Stimulated activated CD4-positive, alpha-beta T cell treated with anti-CD3 and anti-CD28 coated beads, Interleukin-2, amount 100 ng/mL, for 4 hours (primary cell): ENCODE measurements around the gene ZYX.
"Not testable (repeated sequence)": the region's sequence is repeated elsewhere in the genome, so short reads cannot be mapped to it uniquely, and the experiment has no call there.

Experiments
- DNase-seq: peaks from one replicate; pipeline ENCODE4 v3.0.0-alpha.2; 2020; ENCODE audit warnings: low read depth

The ZYX gene

DNA sequence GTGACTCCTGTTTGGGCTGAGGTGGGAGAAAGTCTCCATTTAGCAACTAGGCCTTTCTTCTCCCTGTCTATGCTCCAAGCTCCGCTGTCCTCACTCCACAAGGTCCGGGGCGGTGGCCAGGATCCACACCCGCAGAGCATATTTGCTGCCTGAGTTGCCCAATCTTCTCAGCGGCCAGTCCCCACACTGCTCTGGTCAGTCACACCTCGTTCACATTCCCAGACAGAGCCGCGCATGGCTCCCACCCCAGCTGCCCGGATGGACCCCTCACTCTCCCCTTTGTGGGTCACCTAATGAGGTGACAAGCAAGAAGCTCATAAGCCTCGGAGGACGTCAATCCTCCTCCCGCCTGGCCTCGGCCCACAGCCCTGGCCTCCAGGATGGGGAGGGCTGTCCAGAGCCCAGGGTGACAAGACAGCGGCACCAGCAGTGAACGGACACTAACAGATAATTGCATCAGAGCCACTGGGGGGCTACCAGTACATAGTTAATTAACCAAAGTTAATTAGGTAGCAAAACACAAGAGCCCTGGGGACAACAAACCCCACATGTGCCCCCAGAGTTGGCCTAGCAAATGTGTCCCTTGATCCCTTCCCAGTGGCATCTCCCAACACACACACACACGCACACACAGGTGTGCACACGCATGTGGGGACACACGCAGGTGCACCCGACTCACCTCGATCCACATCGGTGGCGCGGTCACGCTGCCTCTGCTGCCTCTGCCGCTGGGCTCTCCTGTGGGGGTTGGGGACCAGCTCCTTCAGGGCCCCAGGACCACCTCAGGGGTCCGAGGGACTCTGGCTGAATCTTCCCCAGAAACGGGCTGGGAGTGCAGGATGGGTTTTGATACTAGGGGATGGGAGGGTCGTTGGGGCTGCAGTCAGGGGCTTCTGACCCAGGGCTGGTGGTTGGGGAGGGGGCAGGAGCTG, 15.7 kb downstream of the ZYX start:
- DNase-seq = no peak

- no peak for DNase-seq
Measured at GRCh38 chr7:143397710-143398530, 16.8 kb downstream of the ZYX start.

- DNase-seq = no peak
Measured at GRCh38 chr7:143398616-143399015, 17.5 kb downstream of the ZYX start.

GRCh38 chr7:143399151-143399550, 18.0 kb downstream of the ZYX start:
- no peak for DNase-seq

DNA sequence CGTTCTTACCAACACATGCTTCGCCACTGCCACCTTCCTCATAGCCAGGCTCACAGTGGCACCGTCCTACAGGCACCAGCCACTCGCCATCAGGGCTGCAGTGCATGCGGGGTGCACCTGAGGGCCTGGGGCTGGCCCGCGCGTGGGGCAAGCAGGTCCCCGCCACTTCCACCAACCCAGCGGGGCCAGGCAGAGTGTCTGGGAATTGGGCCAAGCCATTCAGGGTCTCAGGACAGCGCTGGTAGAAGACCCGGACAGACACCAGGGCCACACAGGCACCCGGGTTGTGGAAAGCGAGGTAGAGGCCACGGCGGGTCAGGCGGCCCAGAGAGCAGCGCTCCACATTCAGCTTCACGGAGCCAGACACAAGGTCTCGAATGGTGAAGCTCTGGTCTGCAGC, 18.5 kb downstream of the ZYX start:
- no peak for DNase-seq

DNA sequence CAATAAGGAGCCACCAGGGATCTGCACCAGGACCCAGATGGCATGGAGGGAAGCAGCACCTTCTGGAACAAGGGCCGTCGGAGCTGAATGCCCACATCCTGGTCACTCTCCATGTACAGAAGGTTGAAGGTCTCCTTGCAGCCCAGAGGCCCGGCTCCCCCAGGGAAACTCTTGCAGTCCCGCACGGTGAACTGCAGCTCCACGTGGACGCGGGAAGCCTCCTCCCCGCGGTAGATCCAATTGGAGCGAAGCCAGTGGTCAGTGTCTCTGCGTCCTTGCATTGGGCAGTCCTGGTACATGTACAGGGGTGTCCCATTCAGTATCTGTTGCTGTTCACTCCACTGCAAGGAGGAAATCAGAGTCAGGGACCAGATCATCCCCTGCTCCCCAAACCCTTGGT, 20.1 kb downstream of the ZYX start:
- DNase-seq = no peak

- not testable (repeated sequence) for DNase-seq
Measured at GRCh38 chr7:143402233-143402632, 21.1 kb downstream of the ZYX start.

DNA sequence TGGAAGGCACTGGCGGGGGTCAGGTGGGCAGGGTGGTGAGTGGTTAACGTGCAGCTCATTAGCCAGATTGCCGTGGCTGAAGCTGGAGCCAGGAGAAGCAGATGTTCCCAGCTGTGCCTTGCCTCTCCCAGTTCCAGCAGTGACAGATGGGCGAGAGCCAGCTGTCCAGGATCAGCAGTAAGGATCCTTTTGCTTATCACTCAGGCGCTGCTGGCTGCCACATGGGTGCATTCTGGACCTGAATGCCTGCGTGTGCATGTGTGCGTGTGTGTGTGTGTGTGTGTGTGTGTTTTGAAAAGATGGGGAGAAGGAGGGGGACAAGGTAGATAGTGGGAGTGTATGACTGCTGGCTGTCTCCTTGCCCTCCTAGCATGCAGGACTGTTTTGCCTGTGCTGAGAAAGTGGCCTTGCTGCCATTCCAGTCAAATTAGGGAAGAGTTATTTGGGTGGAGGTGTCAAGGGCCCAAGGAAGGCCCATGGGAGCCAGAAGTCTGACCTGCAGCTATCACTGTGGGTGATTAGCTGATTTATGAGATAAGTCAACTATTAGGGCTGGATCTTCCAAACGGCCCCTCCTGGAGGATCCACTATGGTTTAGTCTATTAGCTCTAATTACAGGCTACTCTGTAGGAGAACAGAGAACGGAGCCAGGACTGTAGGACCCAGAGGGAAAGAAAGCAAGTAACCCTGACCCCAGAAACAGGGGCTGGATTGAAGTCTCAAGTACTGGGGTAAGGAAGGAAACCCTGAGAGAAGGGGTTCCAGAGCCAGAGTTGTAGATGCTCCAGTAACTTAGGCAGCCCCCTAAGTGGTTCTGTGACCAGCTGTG, 24.2 kb downstream of the ZYX start:
- no peak for DNase-seq

GRCh38 chr7:143406002-143406357, 24.8 kb downstream of the ZYX start:
- no peak for DNase-seq

DNA sequence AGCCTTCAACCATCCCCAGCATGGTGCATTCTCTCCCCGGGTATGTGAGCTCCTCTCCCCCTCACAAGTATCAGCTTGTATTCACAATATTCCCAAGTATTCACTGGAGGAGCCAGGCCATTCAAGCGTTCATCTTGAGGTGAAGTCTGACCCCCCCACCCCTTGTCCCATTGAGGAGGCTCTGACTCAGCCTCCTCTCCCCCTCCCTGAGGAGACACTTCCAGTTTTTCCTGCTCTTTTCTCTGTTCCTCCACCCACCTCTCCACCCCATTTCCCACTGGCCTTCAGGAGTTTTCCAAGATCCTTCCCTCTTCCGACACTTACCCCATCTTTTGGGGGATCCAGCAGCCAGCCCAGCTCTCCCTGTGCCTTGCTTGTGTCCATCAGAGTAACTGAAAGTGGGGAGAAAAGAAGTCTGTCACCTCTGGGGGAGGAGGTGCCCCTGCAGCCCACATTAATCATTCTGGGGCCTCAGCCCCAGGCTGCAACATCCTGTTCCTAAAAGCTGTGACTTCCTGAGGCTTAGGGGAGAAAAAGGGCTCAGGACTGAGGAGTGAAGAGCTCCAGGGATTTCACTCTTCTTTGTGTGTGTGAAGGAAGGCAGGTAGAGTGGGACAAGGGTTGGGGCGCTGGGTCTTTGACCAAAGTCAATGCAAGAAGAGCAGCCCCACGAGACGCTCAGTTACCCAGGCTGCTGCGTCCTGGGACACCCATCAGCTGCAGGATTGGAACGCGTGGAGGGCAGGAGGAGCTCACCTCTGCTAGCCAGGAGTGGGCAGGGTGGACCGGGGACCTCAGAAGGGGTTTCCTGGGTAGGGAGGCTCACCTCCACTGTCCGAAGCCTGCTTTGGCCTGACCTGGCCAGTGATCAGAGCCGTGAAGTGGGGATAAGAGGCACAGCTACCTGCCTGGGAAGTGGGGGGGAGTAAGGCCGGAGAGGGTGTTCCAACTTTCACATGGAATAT, 26.4 kb downstream of the ZYX start:
- DNase-seq = no peak

- no peak for DNase-seq
Measured at GRCh38 chr7:143408252-143408685, 27.1 kb downstream of the ZYX start.

- peak; percentile 38 for DNase-seq
Measured at GRCh38 chr7:143408686-143409561, 27.8 kb downstream of the ZYX start, which contains the start of gene EPHA1. Gene EPHA1 (minus strand): TSS chr7:143408856. CDS start chr7:143408805, 51 bp downstream.

DNA sequence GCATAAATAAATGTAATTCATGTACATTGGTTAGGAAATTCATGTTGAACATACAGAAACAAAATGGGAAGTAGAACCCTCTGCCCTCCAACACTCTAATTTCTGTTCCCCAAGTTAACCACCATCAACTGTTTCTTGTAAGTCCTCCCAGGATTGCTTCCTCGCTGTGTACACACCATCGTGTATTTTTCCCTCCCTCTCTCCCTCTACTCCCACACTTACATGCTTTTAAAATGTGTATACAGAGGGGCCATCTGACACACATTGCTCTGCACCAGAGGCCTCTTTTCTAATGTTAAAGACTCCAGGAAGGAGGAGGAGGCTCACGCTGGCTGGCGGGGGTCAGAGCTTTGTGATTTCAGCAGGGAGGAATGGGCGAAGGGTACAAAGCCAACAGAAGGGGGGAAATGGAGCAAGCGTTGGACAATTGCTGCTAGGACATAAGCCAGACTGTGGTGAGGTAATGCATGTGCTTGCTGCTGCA, 29.4 kb downstream of the ZYX start:
- no peak for DNase-seq

- DNase-seq = no peak
Measured at GRCh38 chr7:143411976-143412708, 31.0 kb downstream of the ZYX start.

DNA sequence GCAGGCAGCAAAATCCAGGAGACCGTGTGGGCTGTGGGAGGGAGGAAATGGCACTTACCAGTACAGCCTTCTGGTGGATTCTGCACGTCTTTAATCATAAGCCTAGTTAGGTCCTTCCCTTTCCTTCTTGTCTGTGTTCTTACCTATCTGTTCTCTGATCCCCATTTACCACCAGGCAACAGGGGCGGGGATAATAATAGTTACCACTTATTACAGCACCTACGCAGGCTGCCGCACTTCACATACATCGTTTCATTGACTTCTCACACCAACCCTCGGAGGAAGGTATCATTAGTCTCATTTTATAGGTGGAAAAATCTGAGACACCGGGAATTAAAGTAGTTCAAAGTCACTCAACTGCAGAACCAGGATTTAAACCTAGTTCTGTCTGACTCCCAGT, 32.0 kb downstream of the ZYX start:
- no peak for DNase-seq

- not testable (repeated sequence) for DNase-seq
Measured at GRCh38 chr7:143415209-143415608, 34.1 kb downstream of the ZYX start.

DNA sequence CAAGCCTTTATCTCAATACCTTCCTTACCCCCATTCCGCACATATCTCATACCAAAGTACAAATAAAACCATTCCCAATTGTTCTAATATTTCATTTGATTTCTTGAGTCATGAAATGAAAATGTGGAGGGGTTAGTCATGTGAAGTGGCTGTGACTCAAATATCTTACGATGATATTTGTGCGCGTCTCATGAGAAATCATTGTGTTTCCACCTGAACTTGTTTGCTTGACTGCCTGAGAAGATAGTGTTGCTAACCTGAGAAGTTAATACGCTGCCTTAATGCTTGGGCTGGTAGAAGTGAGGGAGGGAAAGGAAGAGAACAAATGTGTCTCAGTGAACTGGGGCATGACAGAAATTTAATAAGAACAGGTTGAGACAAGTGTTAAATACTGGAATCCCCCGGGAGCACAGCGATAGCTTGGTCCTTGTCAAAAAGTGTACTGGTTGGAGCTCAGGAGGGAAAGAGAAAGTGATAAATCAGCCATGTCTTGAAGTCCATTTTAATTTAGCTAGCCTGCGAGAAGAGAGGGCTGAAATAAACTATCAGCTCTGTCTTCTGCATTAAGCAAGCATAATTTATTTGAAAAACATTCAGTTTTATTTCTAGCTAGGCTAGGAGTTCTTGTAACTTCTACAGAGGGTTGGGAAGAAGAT, 34.7 kb downstream of the ZYX start:
- no peak for DNase-seq

DNA sequence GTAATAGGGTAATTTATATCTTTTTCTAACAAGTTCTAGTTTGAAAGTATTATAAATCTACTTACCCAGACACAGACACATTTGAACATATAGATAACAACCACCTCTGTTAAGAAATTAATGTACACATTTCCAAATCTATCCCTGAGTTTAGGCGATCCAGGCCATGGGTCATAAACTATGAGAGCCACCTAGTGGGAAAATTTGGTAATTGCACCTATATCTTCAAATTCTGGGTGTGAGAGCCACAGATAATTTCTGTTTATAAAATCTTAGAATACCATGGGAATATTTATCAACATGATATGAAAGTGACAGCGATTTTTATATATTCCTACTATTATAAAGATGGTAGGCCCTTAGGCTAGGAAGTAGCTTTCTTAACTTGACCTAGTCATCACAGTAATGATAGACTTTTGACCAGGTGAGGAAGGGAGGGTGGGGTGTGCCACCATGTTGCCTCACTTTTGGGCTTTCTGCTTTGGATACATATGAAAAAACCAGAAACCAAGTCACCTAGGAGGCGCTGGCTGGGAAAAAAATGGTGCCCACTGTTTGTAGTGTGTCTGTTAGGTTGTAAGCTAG, 35.5 kb downstream of the ZYX start:
- DNase-seq = no peak
